AG09309 (cell line): Measurements from ENCODE around the gene LAMTOR2.

ENCODE experiments used
- DNase-seq: peaks from one replicate; pipeline ENCODE4 v3.0.0-alpha.2; 2010; ENCODE audit warnings: low read depth
- H3K4me3 ChIP-seq: 2 replicates; pipeline ENCODE4 v1.5.1; 2011; ENCODE audit warnings: mild to moderate bottlenecking, low read depth, low read length, moderate library complexity; ENCODE audit not compliant: control insufficient read depth
- CTCF ChIP-seq: IDR thresholded peaks from 2 replicates; pipeline ENCODE4 v1.5.1; 2011; ENCODE audit warnings: mild to moderate bottlenecking, low read depth, low read length, inconsistent platforms; ENCODE audit not compliant: insufficient read depth, control insufficient read depth; ENCODE audit errors: missing control alignments

The LAMTOR2 gene

DNA sequence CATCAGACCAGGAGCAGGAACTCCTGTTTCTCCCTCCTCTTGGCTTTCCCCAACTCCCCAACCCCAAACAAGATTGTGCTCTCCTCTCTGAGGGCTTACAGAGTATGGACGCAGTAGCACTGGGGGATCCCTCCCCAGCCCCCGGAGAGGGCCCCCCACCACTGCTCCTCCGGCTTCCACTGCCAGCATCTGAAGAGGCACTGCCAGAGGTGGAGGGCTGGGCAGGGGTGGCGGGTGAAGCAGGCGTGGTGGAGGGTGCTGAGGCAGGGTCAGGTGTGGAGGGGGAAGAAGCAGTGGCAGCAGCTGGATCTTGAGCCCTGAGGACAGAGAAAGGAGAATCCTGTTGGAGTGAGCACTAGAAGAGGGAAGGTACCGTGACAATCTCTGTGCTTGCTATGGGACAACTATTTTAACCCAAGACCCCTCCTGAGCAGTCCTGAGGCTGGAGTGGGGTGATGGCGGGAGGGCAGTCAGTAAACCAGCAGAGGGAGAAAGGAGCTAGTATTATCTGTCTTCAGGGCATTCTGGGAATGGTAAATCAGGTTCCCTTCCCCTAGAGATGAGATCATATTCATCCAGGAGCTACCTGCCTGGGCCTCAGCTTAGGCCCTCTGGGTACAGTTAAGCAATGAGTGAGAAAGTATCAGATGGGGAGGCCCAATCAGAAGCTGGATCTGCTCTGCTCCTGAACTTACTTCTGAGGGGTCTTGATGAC, 3.4 kb upstream of the LAMTOR2 start:
- no peak for DNase-seq

GRCh38 chr1:156052862-156053767, 1.5 kb upstream of the LAMTOR2 start:
- peak; percentile 37 for TF ChIP-seq CTCF
- DNase-seq = no peak

More for the DNA sequence above, 3.4 kb upstream of the LAMTOR2 start:
- no peak overlapping the region for H3K4me3 ChIP-seq
- TF ChIP-seq CTCF = no peak

DNA sequence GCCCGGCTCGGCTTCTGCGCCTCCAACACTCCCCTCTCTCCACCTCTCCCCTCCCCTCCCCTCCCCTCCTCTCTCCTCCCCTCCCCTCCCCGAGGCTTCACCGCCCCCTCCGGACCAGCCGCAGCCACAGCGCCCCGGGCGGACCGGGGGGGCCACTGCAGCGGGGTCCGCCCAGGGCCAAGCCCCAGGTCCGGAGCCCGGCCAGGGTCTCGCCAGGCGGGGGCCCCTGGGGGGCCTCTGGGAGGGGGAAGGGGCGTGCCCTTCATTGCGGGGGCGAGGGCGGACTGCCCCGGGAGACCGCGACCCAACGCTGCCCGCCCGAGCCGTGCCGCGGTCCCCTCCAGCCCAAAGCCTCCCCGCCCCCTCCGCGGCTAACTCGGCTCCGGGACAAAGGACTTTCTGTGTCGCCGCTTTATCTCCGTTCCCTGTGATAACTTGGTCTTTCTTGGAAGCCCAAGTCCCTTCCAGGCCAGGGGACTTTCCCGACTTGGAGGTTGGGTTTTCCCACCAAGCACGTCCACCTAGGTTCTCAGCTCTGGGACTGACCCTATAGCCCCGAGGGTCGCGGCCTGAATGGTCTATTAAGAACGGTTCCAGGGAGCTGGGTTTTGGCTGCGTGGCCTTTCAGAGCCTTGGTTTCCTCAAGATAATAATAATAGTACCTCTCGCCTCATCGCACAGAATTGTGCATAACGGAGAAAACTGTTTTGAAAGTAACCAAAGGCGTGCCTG, 648 bp upstream of the LAMTOR2 start, which contains the start of gene UBQLN4:
TSS of gene UBQLN4 (minus strand) at position 31 of the 732 bp plus-strand sequence. CDS start 97 bp downstream, outside the sequence.
- TF ChIP-seq CTCF = peak; percentile 44
- DNase-seq = peak; percentile 35

More at GRCh38 chr1:156052862-156053767, 1.5 kb upstream of the LAMTOR2 start:
- H3K4me3 ChIP-seq = peak overlapping the region; percentile 96

DNA sequence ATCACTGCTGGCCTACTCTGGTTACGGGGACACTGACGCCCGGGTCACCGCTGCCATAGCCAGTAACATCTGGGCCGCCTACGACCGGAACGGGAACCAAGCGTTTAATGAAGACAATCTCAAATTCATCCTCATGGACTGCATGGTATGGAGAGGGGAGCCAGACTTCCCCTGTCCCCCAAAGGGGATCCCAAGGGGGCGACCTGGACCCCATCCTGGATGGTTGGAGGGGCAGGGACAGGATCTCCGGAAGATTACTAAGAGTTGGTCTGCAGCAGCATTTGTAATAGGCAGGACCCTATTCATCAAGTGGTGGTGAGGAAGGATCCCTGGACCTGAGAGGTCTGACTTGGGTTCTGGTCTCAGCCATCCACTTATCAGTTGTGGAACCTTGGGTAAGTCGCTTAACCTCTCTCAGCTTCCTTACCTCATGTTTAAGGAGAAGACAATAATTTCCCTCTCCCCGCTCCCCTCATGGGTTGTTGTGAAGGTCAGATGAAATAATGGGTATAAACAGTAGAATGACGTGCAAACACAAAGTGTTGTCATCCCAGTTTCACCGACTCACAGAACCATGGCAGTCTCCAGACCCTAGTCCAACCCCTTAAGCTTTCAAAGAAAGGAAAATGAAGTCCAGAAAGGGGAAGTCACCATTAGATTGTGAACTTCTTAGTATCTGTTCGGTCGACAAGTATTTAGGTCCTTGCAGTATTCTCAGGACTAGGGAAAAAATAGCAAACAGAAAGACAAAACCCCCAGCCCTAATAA, 883 bp downstream of the LAMTOR2 start:
- DNase-seq = no peak
- TF ChIP-seq CTCF = no peak
- H3K4me3 ChIP-seq = peak overlapping the region; percentile 71

More for the DNA sequence above, 648 bp upstream of the LAMTOR2 start, which contains the start of gene UBQLN4:
- H3K4me3 ChIP-seq = peak within 1 kb of the TSS; percentile 96

- TF ChIP-seq CTCF = no peak
- no peak overlapping the region for H3K4me3 ChIP-seq
- no peak for DNase-seq
Measured at GRCh38 chr1:156056326-156056849, 1.8 kb downstream of the LAMTOR2 start.
